GM12878 (cell line): ENCODE data around the gene SAMD3.

Source experiments
- CTCF ChIP-seq, 3 experiments: IDR thresholded peaks in 2 of 3; conservative IDR thresholded peaks in 1 of 3; 2 replicates each; pipeline ENCODE4 v1.5.1; 2011; ENCODE audit warnings: low read depth in 3 of 3, low read length in 3 of 3, mild to moderate bottlenecking in 3 of 3, control low read depth in 2 of 3, moderate library complexity in 2 of 3, inconsistent platforms in 1 of 3, mixed read lengths in 1 of 3; ENCODE audit not compliant: control insufficient read depth in 2 of 3, insufficient read depth in 1 of 3; ENCODE audit errors: extremely low read depth in 1 of 3
- ELK1 ChIP-seq: IDR thresholded peaks from 2 replicates; pipeline ENCODE4 v1.6.1; 2012; ENCODE audit warnings: low read depth, low read length, improper control_type of control experiment
- EZH2 ChIP-seq: IDR thresholded peaks from 2 replicates; pipeline ENCODE4 v1.6.1; 2012; ENCODE audit warnings: low read depth, mild to moderate bottlenecking, control low read depth, inconsistent platforms, low read length, borderline replicate concordance; ENCODE audit not compliant: control insufficient read depth
- KDM1A ChIP-seq: fragments of 200-600 bp; sonication (generic); IDR thresholded peaks from 2 replicates; pipeline ENCODE4 v1.6.1; 2016; ENCODE audit warnings: borderline replicate concordance
- MXI1 ChIP-seq: fragments of 150-350 bp; IDR thresholded peaks from 2 replicates; pipeline ENCODE4 v1.6.1; 2011; ENCODE audit warnings: low read depth, mild to moderate bottlenecking, inconsistent platforms, low read length, improper control_type of control experiment
- NFIC ChIP-seq: IDR thresholded peaks from 2 replicates; pipeline ENCODE4 v1.6.1; 2012; ENCODE audit warnings: low read depth, mild to moderate bottlenecking, inconsistent platforms, low read length, moderate library complexity
- NFYA ChIP-seq: IDR thresholded peaks from 2 replicates; pipeline ENCODE4 v1.6.1; 2011; ENCODE audit warnings: low read depth, mild to moderate bottlenecking, low read length, improper control_type of control experiment, borderline replicate concordance
- NR2C1 ChIP-seq: fragments of 450-650 bp; IDR thresholded peaks from 2 replicates; pipeline ENCODE4 v1.6.1; 2017; ENCODE audit warnings: antibody characterized with exemption, mild to moderate bottlenecking, moderate library complexity
- NRF1 ChIP-seq: conservative IDR thresholded peaks from 2 replicates; pipeline ENCODE4 v1.6.1; 2011; ENCODE audit warnings: mild to moderate bottlenecking, low read depth, low read length, improper control_type of control experiment
- POLR2A ChIP-seq: IDR thresholded peaks from 2 replicates; pipeline ENCODE4 v1.6.1; 2011; ENCODE audit warnings: low read depth, mild to moderate bottlenecking, low read length
- RAD21 ChIP-seq: IDR thresholded peaks from 2 replicates; pipeline ENCODE4 v1.6.1; 2011; ENCODE audit warnings: mild to moderate bottlenecking, low read depth, low read length, moderate library complexity; ENCODE audit not compliant: insufficient read depth
- TAF1 ChIP-seq: IDR thresholded peaks from 2 replicates; pipeline ENCODE4 v1.6.1; 2011; ENCODE audit warnings: mild to moderate bottlenecking, low read depth, low read length, borderline replicate concordance
- ZNF207 ChIP-seq: fragments of 450-650 bp; IDR thresholded peaks from 2 replicates; pipeline ENCODE4 v1.6.1; 2014; ENCODE audit warnings: antibody characterized with exemption, mild to moderate bottlenecking, borderline replicate concordance
- TF ChIP-seq, protein P1 (sequence below): fragments of 450-650 bp; IDR thresholded peaks from 2 replicates; pipeline ENCODE4 v1.6.1; 2018; ENCODE audit warnings: mild to moderate bottlenecking, low read depth, moderate library complexity; ENCODE audit not compliant: partially characterized antibody

GRCh38 chr6:130223508-130223907 is 757 bp upstream of the SAMD3 start:
- TF ChIP-seq NFIC (no peak), KDM1A (no peak), NFYA (no peak), CTCF (IDR thresholded peaks at IDR 0.05 in 2 of 3, conservative IDR thresholded peaks at IDR 0.05 in 1 of 3; ENCODE audit: control insufficient read depth in 2 of 3, extremely low read depth in 1 of 3, insufficient read depth in 1 of 3, low read depth in 3 of 3, low read length in 3 of 3) (peak; percentile 22 to 44 (median 33); a peak in 4 of 6 replicates), EZH2 (no peak), POLR2A (no peak), NRF1 (no peak), MXI1 (no peak), ELK1 (no peak), TAF1 (no peak), ZNF207 (no peak), NR2C1 (no peak), RAD21 (no peak)
- TF ChIP-seq, protein P1, sequence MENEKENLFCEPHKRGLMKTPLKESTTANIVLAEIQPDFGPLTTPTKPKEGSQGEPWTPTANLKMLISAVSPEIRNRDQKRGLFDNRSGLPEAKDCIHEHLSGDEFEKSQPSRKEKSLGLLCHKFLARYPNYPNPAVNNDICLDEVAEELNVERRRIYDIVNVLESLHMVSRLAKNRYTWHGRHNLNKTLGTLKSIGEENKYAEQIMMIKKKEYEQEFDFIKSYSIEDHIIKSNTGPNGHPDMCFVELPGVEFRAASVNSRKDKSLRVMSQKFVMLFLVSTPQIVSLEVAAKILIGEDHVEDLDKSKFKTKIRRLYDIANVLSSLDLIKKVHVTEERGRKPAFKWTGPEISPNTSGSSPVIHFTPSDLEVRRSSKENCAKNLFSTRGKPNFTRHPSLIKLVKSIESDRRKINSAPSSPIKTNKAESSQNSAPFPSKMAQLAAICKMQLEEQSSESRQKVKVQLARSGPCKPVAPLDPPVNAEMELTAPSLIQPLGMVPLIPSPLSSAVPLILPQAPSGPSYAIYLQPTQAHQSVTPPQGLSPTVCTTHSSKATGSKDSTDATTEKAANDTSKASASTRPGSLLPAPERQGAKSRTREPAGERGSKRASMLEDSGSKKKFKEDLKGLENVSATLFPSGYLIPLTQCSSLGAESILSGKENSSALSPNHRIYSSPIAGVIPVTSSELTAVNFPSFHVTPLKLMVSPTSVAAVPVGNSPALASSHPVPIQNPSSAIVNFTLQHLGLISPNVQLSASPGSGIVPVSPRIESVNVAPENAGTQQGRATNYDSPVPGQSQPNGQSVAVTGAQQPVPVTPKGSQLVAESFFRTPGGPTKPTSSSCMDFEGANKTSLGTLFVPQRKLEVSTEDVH: no peak
